GM19328 (cell line): Measurements from ENCODE around the gene BHLHA15.

ENCODE experiments used
- ATAC-seq: cut with Tn5 transposase; IDR thresholded peaks from one replicate; pipeline ENCODE4 v1.9.1; 2021; ENCODE audit warnings: mild to moderate bottlenecking, moderate library complexity; ENCODE audit not compliant: unreplicated experiment

BHLHA15 gene

GRCh38 chr7:98223351-98223897, 12.2 kb downstream of the BHLHA15 start:
- no peak for ATAC-seq

GRCh38 chr7:98223898-98224700, 12.9 kb downstream of the BHLHA15 start:
- ATAC-seq = no peak

DNA sequence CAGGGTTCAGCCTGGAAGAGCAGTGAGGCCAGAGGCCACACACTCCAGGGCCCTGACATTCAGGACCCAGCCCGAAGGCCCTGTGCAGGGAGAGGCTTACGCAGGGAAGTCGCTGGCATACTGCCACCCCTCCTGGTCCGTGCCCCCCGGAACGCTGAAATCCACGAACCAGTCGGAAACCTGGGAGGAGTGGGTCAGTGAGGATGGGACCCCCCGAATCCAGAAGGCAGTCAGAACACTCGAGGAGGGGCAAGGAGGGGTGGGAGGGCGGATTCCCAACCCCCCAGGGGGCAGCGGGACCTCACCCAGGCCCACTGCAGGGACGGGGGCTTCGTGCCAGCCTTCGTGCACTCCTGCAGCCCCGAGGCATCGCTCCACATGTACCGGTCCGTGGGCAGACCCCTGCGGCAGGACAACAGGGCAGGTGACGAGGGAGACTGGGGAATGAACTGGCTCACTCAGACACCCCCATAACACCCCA, 13.5 kb downstream of the BHLHA15 start:
- ATAC-seq = no peak

- no peak for ATAC-seq
Measured at GRCh38 chr7:98225913-98226614, 14.8 kb downstream of the BHLHA15 start.

DNA sequence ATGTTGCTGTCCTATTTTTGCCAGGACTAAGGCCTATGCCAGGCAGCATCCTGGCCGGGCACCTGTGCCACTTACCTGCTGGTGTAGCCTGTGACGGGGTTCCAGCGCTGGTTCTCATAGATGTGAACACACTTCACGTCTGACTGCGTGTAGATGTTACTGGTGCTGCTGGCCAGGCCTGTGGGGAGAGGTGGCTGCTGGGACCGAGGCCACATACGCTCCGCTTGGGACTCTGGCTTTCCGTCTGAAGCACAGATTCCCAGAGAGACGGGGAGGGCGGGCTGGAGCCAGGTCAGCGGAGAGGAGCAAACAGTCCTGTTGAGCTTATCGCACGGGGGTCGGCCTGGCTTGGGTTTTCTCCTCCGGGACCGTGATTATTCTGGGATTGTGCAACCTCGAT, 16.7 kb downstream of the BHLHA15 start:
- ATAC-seq = no peak

DNA sequence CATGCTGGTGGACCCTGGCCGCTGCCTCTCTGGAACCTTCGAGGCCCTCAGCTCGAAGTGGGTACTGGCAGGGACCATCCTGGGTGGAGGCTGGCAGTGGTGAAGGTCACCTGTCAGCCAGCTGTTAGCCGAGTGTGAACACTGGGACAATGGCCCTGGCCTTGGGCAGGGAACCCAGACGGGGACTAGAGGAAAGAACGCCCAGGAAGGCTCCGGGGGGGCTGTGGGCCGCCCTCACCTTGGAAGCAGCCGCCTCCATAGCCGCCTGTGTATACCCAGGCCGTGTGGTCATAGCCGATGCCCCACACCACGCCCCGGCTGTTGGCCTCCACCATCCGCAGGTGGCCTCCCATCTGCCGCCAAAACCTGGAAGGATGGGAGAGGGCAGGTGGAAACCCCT, 17.6 kb downstream of the BHLHA15 start:
- no peak for ATAC-seq

GRCh38 chr7:98229441-98229840, 18.2 kb downstream of the BHLHA15 start:
- no peak for ATAC-seq

DNA sequence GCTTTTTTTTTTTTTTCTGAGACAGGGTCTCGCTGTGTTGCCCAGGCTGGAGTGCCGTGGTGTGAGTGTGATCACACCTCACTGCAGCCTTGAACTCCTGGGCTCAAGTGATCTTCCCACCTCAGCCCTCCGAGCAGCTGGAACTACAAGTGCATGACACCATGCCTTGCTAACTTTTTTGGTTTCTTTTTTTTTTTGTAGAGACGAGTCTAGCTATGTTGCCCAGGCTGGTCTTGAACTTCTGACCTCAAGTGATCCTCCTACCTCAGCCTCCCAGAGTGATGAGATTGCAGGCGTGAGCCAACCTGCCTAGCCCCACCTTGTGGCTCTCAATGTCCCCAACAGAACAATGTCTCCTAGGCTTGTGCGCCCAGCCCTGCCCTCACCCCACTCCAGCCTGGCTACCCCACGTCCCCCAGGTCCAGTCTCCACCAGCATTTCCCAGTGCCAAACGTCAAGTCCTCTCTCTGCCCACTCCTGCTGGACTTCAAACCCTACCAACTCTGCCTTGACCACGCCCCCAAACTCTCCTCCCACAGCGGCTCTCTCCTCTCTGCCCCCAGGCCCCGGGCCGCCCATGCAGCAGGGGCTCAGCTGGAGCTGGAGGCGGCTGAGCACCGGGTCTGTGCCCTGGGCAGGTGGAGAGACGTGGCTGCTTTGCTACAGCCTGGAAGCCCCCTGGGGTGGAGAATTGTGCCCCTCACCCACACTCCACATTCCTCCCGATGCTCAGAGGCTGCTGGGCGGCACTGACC, 18.9 kb downstream of the BHLHA15 start:
- no peak for ATAC-seq

- ATAC-seq = no peak
Measured at GRCh38 chr7:98230746-98231471, 19.7 kb downstream of the BHLHA15 start.

DNA sequence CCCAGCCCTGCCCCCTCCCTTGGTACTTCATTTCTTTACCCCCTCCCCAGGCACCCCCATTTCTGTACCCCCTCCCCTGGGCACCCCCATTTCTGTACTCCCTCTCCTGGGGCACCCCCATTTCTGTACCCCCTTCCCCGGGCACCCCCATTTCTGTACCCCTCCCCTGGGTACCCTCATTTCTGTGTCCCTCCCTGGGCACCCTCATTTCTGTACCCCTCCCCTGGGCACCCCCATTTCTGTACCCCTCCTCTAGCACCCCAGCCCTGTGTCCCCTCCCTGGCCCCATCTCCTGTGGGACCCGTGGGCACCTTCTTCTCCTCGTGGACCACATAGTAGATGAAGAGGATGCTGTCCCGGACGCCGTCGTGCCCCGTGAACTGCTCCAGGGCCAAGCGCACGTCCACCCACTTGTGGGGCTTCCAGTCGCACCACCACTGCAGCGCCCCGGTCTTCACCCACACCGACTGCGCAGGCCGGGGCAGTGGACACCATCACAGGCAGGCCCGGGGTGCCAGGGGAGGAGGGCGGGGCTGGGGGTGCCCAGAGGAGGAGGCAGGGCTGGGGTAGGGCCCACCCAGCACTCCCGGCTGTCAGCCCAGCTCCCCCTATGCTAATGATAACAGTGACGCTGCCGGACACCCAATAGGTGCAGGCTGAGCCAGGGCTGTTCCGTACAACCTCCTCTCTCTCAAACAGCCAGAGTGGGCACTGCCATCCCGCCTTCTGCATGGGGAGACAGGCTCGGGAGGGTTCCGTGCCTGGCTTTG, 20.4 kb downstream of the BHLHA15 start:
- no peak for ATAC-seq

DNA sequence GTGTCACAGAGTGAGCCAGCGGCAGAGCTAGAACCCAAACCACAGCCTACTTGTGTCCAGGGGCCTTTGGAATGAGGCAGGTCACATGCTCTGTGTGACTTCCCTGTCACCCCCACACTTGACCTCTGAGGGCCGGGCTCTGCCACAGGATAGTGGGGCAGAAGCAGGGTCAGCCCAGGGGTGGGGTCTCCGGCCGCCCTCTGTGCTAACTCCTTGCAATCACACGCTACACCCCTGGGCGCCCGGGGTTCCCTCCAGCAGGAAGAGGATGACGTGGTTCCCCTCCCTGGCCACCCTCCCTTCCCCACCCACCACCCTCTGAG, 21.0 kb downstream of the BHLHA15 start:
- no peak for ATAC-seq

DNA sequence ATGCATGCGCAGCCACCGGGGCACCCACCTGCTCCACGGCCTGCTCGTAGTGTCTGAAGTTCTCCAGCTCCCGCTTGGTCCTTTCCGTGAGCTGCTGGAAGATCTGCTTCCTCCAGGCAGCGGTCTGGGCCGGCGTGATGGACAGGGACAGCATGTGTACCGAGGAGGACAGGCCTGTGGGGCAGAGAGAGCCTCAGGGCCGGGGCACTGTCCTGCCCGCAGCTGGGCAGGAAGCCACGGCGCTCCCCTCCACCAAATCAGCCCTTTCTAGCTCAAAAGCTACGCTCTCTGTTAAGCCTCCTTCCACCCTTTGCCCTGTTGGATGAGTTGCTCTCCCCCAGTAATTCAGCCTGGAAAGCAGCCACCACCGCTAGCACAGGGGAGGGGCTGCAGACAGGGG, 21.6 kb downstream of the BHLHA15 start:
- no peak for ATAC-seq

DNA sequence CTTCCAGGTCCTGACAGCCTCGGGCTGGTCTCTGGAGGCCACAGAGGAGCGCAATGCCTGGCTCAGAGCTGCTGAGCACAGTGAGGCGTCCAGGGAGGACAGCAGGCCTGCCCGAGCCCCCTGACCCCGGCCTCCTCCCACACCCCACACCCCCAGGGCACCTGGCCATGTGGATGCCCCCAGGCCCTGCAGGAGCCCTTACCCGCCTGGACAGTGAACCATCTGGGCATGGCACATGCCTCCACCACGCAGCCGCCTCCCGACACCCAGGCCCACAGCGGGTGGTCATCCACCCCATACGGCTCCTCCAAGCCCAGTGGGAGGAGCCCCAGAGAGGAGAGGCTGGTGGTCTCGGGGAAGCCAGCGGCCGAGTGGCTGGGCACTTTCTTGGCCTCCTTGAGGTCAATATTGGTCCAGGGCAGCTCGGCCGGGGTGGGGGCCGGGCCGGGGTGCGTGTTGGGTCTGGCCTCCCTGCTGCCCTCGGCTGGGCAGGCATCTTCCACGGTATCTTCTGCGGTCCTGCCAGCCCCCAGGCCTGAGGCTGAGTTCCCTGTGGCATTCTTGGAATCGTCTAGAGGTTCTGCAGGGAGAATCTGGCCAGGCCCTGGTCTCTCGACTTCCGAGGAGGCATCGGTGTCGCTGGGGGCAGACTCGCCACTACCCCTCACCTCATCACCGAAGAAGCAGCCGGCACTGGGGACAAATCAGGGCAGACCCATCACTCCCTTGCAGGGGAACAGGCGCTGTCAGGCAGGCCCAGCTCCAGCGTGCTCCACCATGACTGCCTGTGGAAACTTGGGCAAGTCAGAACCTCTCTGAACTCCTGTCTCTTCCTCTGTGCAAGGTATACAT, 22.2 kb downstream of the BHLHA15 start:
- ATAC-seq = no peak

DNA sequence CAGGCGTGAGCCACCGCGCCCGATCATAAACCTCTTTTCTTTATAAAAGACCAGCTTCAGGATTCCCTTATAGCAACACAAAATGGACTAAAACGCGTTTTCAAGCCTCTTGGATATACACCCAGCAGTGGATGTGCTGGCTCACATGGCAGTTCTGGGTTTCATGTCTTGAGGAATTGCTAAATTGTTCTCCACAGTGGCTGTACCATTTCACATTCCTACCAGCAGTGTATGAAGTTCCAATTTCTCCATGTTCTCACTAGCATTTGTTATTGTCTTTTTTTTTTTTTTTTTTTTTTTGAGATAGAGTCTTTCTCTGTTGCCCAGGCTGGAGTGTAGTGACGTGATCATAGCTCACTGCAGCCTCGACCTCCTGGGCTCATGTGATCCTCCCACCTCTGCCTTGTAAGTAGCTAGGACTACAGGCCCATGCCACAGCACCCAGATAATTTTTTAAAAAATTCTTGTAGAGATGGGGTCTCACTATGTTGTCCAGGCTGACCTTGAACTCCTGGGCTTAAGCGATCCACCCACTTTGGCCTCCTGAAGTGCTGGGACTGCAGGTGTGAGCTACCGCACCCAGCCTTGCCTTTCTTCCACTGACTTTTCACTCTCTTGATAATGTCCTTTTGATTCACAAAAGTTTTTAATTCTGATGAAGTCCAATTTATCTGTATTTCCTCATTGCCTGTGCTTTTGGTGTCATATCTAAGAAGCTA, 23.3 kb downstream of the BHLHA15 start:
- no peak for ATAC-seq

DNA sequence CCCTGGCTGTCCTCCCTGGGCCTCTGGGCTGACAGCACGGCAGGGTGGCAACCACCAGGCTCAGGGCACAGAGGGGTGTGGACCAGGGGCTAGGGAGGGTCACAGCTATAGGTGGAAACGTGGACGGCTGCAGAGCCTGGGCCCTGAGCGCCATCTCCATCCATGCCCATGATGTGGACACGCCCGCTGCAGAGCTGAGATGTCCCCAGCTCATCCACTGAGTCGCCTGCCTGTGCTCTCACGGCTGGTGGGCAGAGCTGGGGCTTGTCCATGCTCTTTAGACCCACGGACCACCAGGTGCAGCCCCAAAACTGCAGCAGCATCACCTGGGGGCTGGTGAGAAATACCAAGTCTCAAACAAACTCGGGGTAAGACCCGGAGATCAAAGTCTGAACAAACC, 24.7 kb downstream of the BHLHA15 start:
- ATAC-seq = no peak

DNA sequence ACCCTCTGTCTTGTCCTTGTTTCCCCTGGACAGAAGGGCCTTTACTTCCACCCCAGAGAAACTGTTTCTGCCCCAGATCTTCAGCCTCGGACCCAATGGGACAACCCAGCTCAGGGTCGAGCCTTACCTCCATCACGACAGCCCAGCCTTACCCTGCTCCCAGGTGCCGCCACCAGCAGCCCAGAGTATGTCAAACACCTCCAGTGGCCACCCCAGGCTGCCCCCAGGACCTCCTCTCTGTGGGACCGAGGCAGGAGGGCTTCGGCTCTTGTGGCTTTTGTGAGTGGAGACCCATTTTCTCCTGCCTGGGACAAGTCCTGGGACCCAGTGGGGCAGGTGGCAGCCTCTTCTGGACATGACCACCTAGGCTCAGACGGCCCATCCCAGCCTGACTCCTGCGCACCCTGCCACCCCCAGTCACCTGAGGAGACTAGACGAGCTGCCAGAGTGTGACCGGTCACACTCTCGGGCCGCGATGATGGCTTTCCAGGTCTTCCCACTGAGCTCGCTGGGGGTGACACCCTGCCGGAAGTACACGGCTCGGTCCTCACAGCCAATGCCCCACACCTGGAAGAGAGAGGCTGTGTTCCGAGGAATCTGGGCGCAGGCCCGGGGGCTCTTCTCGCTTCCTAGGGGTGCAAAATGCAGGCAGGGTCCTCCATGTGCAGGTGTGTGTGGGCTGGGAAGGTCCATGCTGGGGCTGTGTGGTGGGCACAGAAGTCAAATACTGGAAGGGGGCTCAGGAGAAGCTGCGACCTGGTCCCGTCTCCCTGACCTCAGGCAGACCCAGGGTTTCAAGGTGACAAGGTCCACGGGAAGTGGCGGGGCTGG, 25.3 kb downstream of the BHLHA15 start:
- no peak for ATAC-seq

DNA sequence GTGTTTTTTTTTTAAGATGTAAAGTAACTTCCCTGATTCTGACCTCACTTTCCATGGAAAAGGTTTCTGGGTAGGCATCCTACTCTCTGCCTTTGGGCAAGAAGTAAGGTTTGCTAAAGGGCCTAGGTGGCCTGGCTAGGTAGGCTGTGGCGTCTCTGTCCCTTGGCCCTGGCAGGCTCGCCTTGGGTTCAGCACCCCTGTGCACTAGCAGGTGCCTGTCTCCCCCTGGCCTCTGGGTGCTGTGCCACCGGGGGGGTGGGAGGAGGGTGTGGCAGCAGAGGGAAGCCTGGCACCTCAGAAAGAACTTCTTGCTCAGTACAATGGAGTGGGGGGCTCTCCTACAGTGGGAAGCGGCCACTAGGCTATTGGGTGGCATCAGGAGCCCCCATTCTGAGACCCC, 26.8 kb downstream of the BHLHA15 start:
- ATAC-seq = no peak

GRCh38 chr7:98238976-98239375, 27.7 kb downstream of the BHLHA15 start:
- no peak for ATAC-seq
